ENCODE measurements around the gene RBM10. TPM values are rescaled to one million over a fixed set of nuclear protein-coding genes. Genes with fewer than 3 reads are reported as not detected.
A peak's percentile ranks its signal among the peaks of the same experiment; 100 is the strongest.

The RBM10 gene
- total RNA-seq, 2 donors from 2014 or later, result 48.3 to 50.6 TPM

DNA sequence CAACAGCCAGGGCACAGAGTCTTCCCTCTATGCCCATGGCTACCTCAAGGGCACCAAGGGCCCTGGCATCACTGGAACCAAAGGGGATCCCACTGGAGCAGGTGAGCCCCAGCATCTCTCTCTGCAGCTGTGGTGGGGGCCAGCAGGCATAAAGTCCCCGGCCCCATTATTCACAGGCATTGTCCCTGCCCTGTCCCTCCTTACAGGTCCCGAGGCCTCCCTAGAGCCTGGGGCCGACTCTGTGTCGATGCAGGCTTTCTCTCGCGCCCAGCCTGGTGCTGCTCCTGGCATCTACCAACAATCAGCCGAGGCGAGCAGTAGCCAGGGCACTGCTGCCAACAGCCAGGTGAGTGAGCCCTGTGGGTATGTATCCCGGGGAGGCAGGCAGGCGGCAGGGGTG is 36.3 kb downstream of the RBM10 start:
- DNase-seq, result peak; percentile 15
- H3K36me3 Mint-ChIP-seq (ENCODE audit: low read depth), result peaks cover 43% of the 10 kb centered on the region
- H3K36me3 ChIP-seq (ENCODE audit: control insufficient read depth, insufficient read depth, low read length), result peaks cover 19% of the 10 kb centered on the region
- TF ChIP-seq, protein P1, sequence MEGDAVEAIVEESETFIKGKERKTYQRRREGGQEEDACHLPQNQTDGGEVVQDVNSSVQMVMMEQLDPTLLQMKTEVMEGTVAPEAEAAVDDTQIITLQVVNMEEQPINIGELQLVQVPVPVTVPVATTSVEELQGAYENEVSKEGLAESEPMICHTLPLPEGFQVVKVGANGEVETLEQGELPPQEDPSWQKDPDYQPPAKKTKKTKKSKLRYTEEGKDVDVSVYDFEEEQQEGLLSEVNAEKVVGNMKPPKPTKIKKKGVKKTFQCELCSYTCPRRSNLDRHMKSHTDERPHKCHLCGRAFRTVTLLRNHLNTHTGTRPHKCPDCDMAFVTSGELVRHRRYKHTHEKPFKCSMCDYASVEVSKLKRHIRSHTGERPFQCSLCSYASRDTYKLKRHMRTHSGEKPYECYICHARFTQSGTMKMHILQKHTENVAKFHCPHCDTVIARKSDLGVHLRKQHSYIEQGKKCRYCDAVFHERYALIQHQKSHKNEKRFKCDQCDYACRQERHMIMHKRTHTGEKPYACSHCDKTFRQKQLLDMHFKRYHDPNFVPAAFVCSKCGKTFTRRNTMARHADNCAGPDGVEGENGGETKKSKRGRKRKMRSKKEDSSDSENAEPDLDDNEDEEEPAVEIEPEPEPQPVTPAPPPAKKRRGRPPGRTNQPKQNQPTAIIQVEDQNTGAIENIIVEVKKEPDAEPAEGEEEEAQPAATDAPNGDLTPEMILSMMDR (conservative IDR thresholded peaks at IDR 0.05), result no peak
- H3K27me3 Mint-ChIP-seq (ENCODE audit: insufficient read depth), result peaks cover 2% of the 10 kb centered on the region
- no peak overlapping the region for H3K27ac ChIP-seq (ENCODE audit: low read depth, low read length)
- H3K4me3 Mint-ChIP-seq, result no peak overlapping the region
- H3K27me3 ChIP-seq (ENCODE audit: control insufficient read depth, insufficient read depth, low read length, poor library complexity, severe bottlenecking), result no peaks in the 10 kb centered on the region
- no peaks in the 10 kb centered on the region for H3K4me1 ChIP-seq (ENCODE audit: control insufficient read depth, insufficient read depth, low read length)
- H3K27ac Mint-ChIP-seq, result no peak overlapping the region
- H3K9me3 Mint-ChIP-seq, result peaks cover 51% of the 10 kb centered on the region
- H3K4me3 ChIP-seq (ENCODE audit: low read length), result no peak overlapping the region
- no peaks in the 10 kb centered on the region for H3K9me3 ChIP-seq (ENCODE audit: control insufficient read depth, low read length)
- 94% methylated on average over 3 to 10 of the region's 10 CpGs for WGBS, 2 experiments (ENCODE audit: insufficient coverage in 1 of 2, insufficient read length in 1 of 2)
- H3K4me1 Mint-ChIP-seq, result no peaks in the 10 kb centered on the region
- H3K9ac ChIP-seq (ENCODE audit: extremely low read depth, low read length, poor library complexity, severe bottlenecking), result no peak overlapping the region

DNA sequence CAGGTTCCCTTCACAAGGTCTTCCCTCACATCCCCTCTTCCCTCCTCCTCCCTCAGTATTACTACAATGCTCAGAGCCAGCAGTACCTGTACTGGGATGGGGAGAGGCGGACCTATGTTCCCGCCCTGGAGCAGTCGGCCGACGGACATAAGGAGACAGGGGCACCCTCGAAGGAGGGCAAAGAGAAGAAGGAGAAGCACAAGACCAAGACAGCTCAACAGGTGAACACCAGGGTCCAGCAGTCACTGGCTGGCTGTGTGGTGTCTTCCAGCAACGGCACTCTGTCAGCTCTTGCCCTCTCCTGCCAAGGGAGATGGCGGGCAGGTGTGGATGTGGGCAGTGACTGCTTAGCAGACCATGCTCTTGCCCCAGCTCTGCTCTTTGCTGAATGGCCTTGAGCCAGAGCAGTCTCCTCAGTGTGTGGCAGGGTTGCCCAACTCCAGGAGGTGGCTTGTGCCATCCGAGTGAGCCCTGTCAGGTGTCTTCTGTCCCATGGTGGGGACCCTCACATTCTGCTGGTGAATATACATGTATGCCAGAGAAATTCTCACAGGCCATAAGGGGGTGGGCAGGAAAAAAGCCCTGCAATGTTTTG is 37.2 kb downstream of the RBM10 start:
- peak; percentile 23 for DNase-seq
- no peaks in the 10 kb centered on the region for H3K4me1 ChIP-seq (ENCODE audit: control insufficient read depth, insufficient read depth, low read length)
- no peaks in the 10 kb centered on the region for H3K9me3 ChIP-seq (ENCODE audit: control insufficient read depth, low read length)
- Mint-ChIP-seq H3K4me3 (no peak overlapping the region), H3K4me1 (no peaks in the 10 kb centered on the region), H3K27ac (no peak overlapping the region), H3K36me3 (ENCODE audit: low read depth) (peaks cover 42% of the 10 kb centered on the region), H3K27me3 (ENCODE audit: insufficient read depth) (peaks cover 3% of the 10 kb centered on the region), H3K9me3 (peaks cover 50% of the 10 kb centered on the region)
- WGBS, 2 experiments (ENCODE audit: insufficient coverage in 1 of 2, insufficient read length in 1 of 2), result 96 to 100% methylated on average over 1 to 9 of the region's 9 CpGs
- peaks cover 11% of the 10 kb centered on the region for H3K36me3 ChIP-seq (ENCODE audit: control insufficient read depth, insufficient read depth, low read length)
- TF ChIP-seq, protein P1 (conservative IDR thresholded peaks at IDR 0.05), result no peak
- no peak overlapping the region for H3K4me3 ChIP-seq (ENCODE audit: low read length)
- no peak overlapping the region for H3K9ac ChIP-seq (ENCODE audit: extremely low read depth, low read length, poor library complexity, severe bottlenecking)
- no peaks in the 10 kb centered on the region for H3K27me3 ChIP-seq (ENCODE audit: control insufficient read depth, insufficient read depth, low read length, poor library complexity, severe bottlenecking)
- no peak overlapping the region for H3K27ac ChIP-seq (ENCODE audit: low read depth, low read length)

DNA sequence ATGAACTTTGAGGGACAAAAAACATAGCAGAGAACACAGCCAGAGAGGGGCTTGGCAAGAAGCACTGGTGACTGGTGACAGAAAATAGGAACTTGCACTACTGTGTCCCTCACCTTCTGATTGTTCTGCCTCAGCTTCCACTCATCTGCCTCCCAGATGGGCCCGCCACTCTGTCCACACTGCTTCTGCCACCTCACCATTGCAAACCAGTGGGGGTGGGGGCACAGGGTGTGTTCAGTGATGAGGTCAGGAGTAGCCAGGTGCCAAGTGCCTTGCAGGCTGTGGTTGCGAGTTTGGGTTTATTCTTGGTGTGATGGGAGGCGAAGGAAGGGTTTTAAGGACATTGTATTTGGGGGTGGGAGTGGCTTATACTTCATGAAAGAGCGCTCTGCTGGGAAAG is 39.5 kb downstream of the RBM10 start:
- Histone ChIP-seq H3K27me3 (ENCODE audit: control insufficient read depth, insufficient read depth, low read length, poor library complexity, severe bottlenecking) (no peaks in the 10 kb centered on the region), H3K4me1 (ENCODE audit: control insufficient read depth, insufficient read depth, low read length) (no peaks in the 10 kb centered on the region), H3K9ac (ENCODE audit: extremely low read depth, low read length, poor library complexity, severe bottlenecking) (no peak overlapping the region), H3K27ac (ENCODE audit: low read depth, low read length) (no peak overlapping the region), H3K9me3 (ENCODE audit: control insufficient read depth, low read length) (no peaks in the 10 kb centered on the region), H3K4me3 (ENCODE audit: low read length) (no peak overlapping the region), H3K36me3 (ENCODE audit: control insufficient read depth, insufficient read depth, low read length) (peaks cover 11% of the 10 kb centered on the region)
- H3K27me3 Mint-ChIP-seq (ENCODE audit: insufficient read depth), result peaks cover 23% of the 10 kb centered on the region
- H3K4me1 Mint-ChIP-seq, result no peaks in the 10 kb centered on the region
- H3K27ac Mint-ChIP-seq, result no peak overlapping the region
- peaks cover 29% of the 10 kb centered on the region for H3K36me3 Mint-ChIP-seq (ENCODE audit: low read depth)
- DNase-seq, result no peak
- peaks cover 36% of the 10 kb centered on the region for H3K9me3 Mint-ChIP-seq
- H3K4me3 Mint-ChIP-seq, result no peak overlapping the region
- TF ChIP-seq, protein P1 (conservative IDR thresholded peaks at IDR 0.05), result no peak
- 100% methylated on average over 3 of the region's 4 CpGs; no CpG with 5 or more reads in 1 of the 2 experiments for WGBS, 2 experiments (ENCODE audit: insufficient coverage in 1 of 2, insufficient read length in 1 of 2)
